ENCODE data around the gene ARID3A.

- TF ChIP-seq POLR2A (IDR thresholded peaks at IDR 0.05; ENCODE audit: low read depth, low read length) (no peak), FOS (IDR thresholded peaks at IDR 0.05; ENCODE audit: borderline replicate concordance, insufficient read depth, low read length) (no peak)
Observed at GRCh38 chr19:960601-960938, 34.7 kb downstream of the ARID3A start.
